GM23338 (cell line): ENCODE results near the gene SLC6A8. TPM values are rescaled to one million over a fixed set of nuclear protein-coding genes. Genes with fewer than 3 reads are reported as not detected.

ENCODE experiments used
- ATAC-seq: fragments of 200-7000 bp; cut with Tn5 transposase; 3 replicates; pipeline ENCODE4 v1.9.1; 2020
- DNase-seq: peaks from one replicate; pipeline ENCODE4 v3.0.0-alpha.2; 2015; ENCODE audit warnings: low spot score
- H2AFZ ChIP-seq: fragments of 200-600 bp; sonication (generic); 2 replicates; pipeline ENCODE4 v1.8.0; 2016; ENCODE audit warnings: antibody characterized with exemption, mild to moderate bottlenecking, moderate library complexity
- H3F3A ChIP-seq: fragments of 200-600 bp; sonication (generic); replicated peaks from 2 replicates; pipeline ENCODE4 v1.8.0; 2017; ENCODE audit warnings: antibody characterized with exemption, mixed run types, low read depth
- H3K27ac ChIP-seq: fragments of 200-600 bp; sonication (generic); 2 replicates; pipeline ENCODE4 v1.6.1; 2016; ENCODE audit warnings: low read depth
- H3K27me3 ChIP-seq: fragments of 200-600 bp; sonication (generic); 2 replicates; pipeline ENCODE4 v1.8.0; 2016; ENCODE audit warnings: mild to moderate bottlenecking, mixed run types, moderate library complexity; ENCODE audit not compliant: insufficient read depth
- H3K36me3 ChIP-seq: fragments of 200-600 bp; sonication (generic); 2 replicates; pipeline ENCODE4 v1.8.0; 2016; ENCODE audit warnings: mild to moderate bottlenecking; ENCODE audit not compliant: insufficient read depth
- H3K4me1 ChIP-seq: fragments of 200-600 bp; sonication (generic); 2 replicates; pipeline ENCODE4 v1.8.0; 2016; ENCODE audit warnings: mild to moderate bottlenecking, moderate library complexity; ENCODE audit not compliant: insufficient read depth
- H3K4me2 ChIP-seq: fragments of 200-600 bp; sonication (generic); 2 replicates; pipeline ENCODE4 v1.7.1; 2017; ENCODE audit warnings: mixed run types
- H3K4me3 ChIP-seq: fragments of 200-600 bp; sonication (generic); 2 replicates; pipeline ENCODE4 v1.6.1; 2016; ENCODE audit warnings: mixed run types
- H3K79me2 ChIP-seq: fragments of 200-600 bp; sonication (generic); replicated peaks from 2 replicates; pipeline ENCODE4 v1.8.0; 2017; ENCODE audit warnings: mild to moderate bottlenecking; ENCODE audit not compliant: insufficient read depth
- H3K9me2 ChIP-seq: fragments of 200-600 bp; sonication (generic); 2 replicates; pipeline ENCODE4 v1.8.0; 2017; ENCODE audit not compliant: insufficient read depth
- H4K20me1 ChIP-seq: fragments of 200-600 bp; sonication (generic); replicated peaks from 2 replicates; pipeline ENCODE4 v1.8.0; 2017; ENCODE audit warnings: mild to moderate bottlenecking; ENCODE audit not compliant: insufficient read depth
- H3K27ac Mint-ChIP-seq: 2 replicates; pipeline ENCODE4 v1.8.0; 2020; ENCODE audit warnings: inconsistent platforms, mild to moderate bottlenecking, moderate library complexity, mixed read lengths
- H3K27me3 Mint-ChIP-seq: 3 replicates; pipeline ENCODE4 v1.8.0; 2022; ENCODE audit warnings: low read depth, mild to moderate bottlenecking, moderate library complexity, mixed read lengths, inconsistent platforms; ENCODE audit not compliant: insufficient read depth, poor library complexity
- H3K36me3 Mint-ChIP-seq: 3 replicates; pipeline ENCODE4 v1.8.0; 2021; ENCODE audit warnings: low read depth, mild to moderate bottlenecking, inconsistent platforms, moderate library complexity, mixed read lengths
- H3K4me1 Mint-ChIP-seq: 3 replicates; pipeline ENCODE4 v1.8.0; 2020; ENCODE audit warnings: mild to moderate bottlenecking, inconsistent platforms, mixed read lengths
- H3K4me3 Mint-ChIP-seq: 3 replicates; pipeline ENCODE4 v1.8.0; 2021; ENCODE audit warnings: moderate library complexity, mild to moderate bottlenecking, inconsistent platforms, mixed read lengths
- H3K9me3 Mint-ChIP-seq: 3 replicates; pipeline ENCODE4 v1.8.0; 2020; ENCODE audit warnings: moderate library complexity, mild to moderate bottlenecking, inconsistent platforms, mixed read lengths
- CREB1 ChIP-seq: fragments of 250-450 bp; sonication (Bioruptor Pico); IDR thresholded peaks from 2 replicates; pipeline ENCODE4 v1.5.0; 2020; ENCODE audit warnings: low read depth, mild to moderate bottlenecking, moderate library complexity
- CTCF ChIP-seq, 2 experiments: fragments of 200-600 bp in 1 of 2; sonication (generic) in 1 of 2; conservative IDR thresholded peaks; 2 replicates each; pipeline versions ENCODE4 v1.5.1 to v1.6.1; 2016 to 2017; ENCODE audit warnings: antibody characterized with exemption in 2 of 2, low read depth in 2 of 2, mild to moderate bottlenecking in 2 of 2, moderate library complexity in 1 of 2
- ZNF462 ChIP-seq: fragments of 250-450 bp; sonication (Bioruptor Pico); IDR thresholded peaks from 2 replicates; pipeline ENCODE4 v1.5.0; 2020; ENCODE audit warnings: mild to moderate bottlenecking, moderate library complexity
- polyA plus RNA-seq: library from polyadenylated mRNA; unstranded; fragments of >200 nt; fragmentation: Nextera tagmentation; extraction: Ambion mirVana; gene quantifications from 2 replicates; pipeline ENCODE4 v1.2.1, GENCODE V29; 2016
- total RNA-seq: library from RNA; depleted of rRNA; stranded (reverse); fragments of >200 nt; shearing (Covaris generic); gene quantifications from 2 replicates; pipeline ENCODE4 v1.2.3, GENCODE V29; 2014

SLC6A8 gene
- total and polyA plus RNA-seq, 2 experiments from 2014 or later, result 19.5 to 68.6 TPM

- Histone ChIP-seq H3K27me3 (0 out of 2 replicates have a peak, but pooled peaks cover 2% of the 10 kb centered on the region), H3K4me1 (no peaks in the 10 kb centered on the region), H4K20me1 (no peaks in the 10 kb centered on the region), H3F3A (no peaks in the 10 kb centered on the region), H3K27ac (no peak overlapping the region), H3K4me3 (no peak overlapping the region), H3K79me2 (no peaks in the 10 kb centered on the region), H2AFZ (no peak overlapping the region), H3K9me2 (no peaks in the 10 kb centered on the region), H3K36me3 (no peaks in the 10 kb centered on the region), H3K4me2 (no peak overlapping the region)
- DNase-seq, result no peak
- Mint-ChIP-seq H3K4me3 (no peak overlapping the region), H3K27me3 (peaks cover 11% of the 10 kb centered on the region), H3K4me1 (peaks cover 9% of the 10 kb centered on the region), H3K9me3 (no peaks in the 10 kb centered on the region), H3K36me3 (no peaks in the 10 kb centered on the region; the same call in 1 of the 3 replicates), H3K27ac (no peak overlapping the region)
- TF ChIP-seq CREB1 (no peak), ZNF462 (CRISPR knock-in tag) (no peak), CTCF (conservative IDR thresholded peaks at IDR 0.05; ENCODE audit: low read depth in 2 of 2) (peak; percentile 73 to 76)
- ATAC-seq, result peak; percentile 68
These were observed 18.4 kb upstream of the SLC6A8 start for GRCh38 chrX:153669174-153669890.
